ENCODE results near the gene UNC5A.
"Not testable (repeated sequence)": the region's sequence is repeated elsewhere in the genome, so short reads cannot be mapped to it uniquely, and the experiment has no call there.

Gene UNC5A

GRCh38 chr5:176864755-176865154, 54.4 kb downstream of the UNC5A start:
- no peak for DNase-seq (ENCODE audit: low spot score)

- DNase-seq (ENCODE audit: low spot score): no peak
These were observed 55.6 kb downstream of the UNC5A start for GRCh38 chr5:176865964-176866363.

- no peak for DNase-seq (ENCODE audit: low spot score)
These were observed 56.5 kb downstream of the UNC5A start for GRCh38 chr5:176866707-176867310.

- no peak for DNase-seq (ENCODE audit: low spot score)
These were observed 57.8 kb downstream of the UNC5A start for GRCh38 chr5:176868126-176868525.

GRCh38 chr5:176868731-176869130, 58.4 kb downstream of the UNC5A start:
- DNase-seq (ENCODE audit: low spot score): no peak

GRCh38 chr5:176869501-176870109, 59.2 kb downstream of the UNC5A start:
- DNase-seq (ENCODE audit: low spot score): no peak

- DNase-seq (ENCODE audit: low spot score): peak; percentile 85
These were observed 59.8 kb downstream of the UNC5A start for GRCh38 chr5:176870110-176870591.

GRCh38 chr5:176870644-176871043, 60.3 kb downstream of the UNC5A start:
- DNase-seq (ENCODE audit: low spot score): not testable (repeated sequence)

GRCh38 chr5:176872586-176872985, 62.2 kb downstream of the UNC5A start:
- not testable (repeated sequence) for DNase-seq (ENCODE audit: low spot score)

GRCh38 chr5:176873011-176873410, 62.7 kb downstream of the UNC5A start:
- DNase-seq (ENCODE audit: low spot score): not testable (repeated sequence)

- no peak for DNase-seq (ENCODE audit: low spot score)
These were observed 63.3 kb downstream of the UNC5A start for GRCh38 chr5:176873541-176874172.

- DNase-seq (ENCODE audit: low spot score): no peak
These were observed 63.9 kb downstream of the UNC5A start for GRCh38 chr5:176874198-176874780.

GRCh38 chr5:176875014-176875550, 64.7 kb downstream of the UNC5A start:
- DNase-seq (ENCODE audit: low spot score): no peak

GRCh38 chr5:176875783-176876505, 65.6 kb downstream of the UNC5A start:
- DNase-seq (ENCODE audit: low spot score): no peak

GRCh38 chr5:176876506-176877431, 66.4 kb downstream of the UNC5A start:
- DNase-seq (ENCODE audit: low spot score): no peak

GRCh38 chr5:176877793-176878331, 67.5 kb downstream of the UNC5A start:
- DNase-seq (ENCODE audit: low spot score): peak; percentile 9

GRCh38 chr5:176878463-176878862, 68.1 kb downstream of the UNC5A start:
- no peak for DNase-seq (ENCODE audit: low spot score)

GRCh38 chr5:176878906-176879662, 68.7 kb downstream of the UNC5A start:
- peak; percentile 13 for DNase-seq (ENCODE audit: low spot score)

- DNase-seq (ENCODE audit: low spot score): peak; percentile 19
These were observed 69.5 kb downstream of the UNC5A start for GRCh38 chr5:176879663-176880361.
